NCI-H187 treated with DMSO at 0.1 percent for 48 hours (cell line): ENCODE data around the gene CLSTN3.
A peak's percentile ranks its signal among the peaks of the same experiment; 100 is the strongest.
"Not testable (repeated sequence)": the region's sequence is repeated elsewhere in the genome, so short reads cannot be mapped to it uniquely, and the experiment has no call there.

ENCODE experiments used
- DNase-seq: peaks from one replicate; lab custom pipeline; 2025; lab: John Stamatoyannopoulos, UW

Gene CLSTN3

DNA sequence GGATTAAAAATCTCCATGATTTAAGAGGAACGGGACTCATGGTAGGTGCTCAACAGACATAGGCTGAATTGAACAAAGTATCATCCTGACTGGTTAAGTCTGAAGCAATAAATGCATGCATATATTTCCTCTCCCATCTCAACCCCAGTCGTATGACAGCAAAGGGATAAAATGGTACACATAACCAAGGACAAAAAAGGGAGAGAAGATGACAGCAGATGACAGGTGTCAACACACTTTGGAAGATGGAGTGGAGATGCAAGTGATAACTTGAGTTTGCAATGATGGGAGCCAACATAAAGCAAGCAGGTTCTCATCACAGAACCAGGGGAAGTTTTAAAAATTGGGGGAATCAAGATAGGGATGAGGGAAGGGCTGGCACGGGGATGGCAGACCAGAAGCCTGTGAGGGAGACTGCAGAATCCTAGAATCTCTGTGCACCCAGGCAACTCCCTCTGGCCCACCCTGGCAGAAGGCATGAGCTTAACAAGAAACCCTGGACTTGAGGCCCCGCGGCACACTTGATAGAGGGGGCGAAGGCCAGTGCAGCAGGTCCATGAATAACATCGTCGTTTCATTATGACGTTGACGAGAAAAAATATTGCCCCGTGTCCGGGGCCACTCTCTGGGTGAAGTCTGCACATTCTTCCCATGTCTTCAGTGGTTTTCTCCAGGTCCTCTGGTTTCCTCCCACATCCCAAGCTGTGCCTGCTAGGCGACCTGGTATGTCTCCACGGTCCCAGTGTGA is 26.2 kb upstream of the CLSTN3 start:
- no peak for DNase-seq

DNA sequence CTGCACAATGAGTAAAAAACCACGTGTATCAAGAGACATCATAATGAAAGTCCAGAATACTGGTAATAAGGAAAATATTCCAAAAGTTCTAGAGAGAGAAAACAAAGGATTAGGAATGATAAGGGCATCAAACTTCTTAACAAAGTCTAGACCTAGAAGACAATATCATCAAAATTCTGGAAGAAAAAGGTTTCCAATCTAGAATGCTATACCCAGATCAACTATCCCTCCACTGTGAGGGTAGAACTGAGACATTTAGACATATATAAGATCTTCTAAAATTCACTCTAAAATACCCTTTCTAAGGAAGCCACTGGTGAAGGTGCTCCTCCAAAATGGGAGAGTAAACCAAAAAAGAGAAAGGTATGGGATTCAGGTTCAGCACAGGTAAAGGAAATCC is 24.1 kb upstream of the CLSTN3 start:
- DNase-seq = no peak

DNA sequence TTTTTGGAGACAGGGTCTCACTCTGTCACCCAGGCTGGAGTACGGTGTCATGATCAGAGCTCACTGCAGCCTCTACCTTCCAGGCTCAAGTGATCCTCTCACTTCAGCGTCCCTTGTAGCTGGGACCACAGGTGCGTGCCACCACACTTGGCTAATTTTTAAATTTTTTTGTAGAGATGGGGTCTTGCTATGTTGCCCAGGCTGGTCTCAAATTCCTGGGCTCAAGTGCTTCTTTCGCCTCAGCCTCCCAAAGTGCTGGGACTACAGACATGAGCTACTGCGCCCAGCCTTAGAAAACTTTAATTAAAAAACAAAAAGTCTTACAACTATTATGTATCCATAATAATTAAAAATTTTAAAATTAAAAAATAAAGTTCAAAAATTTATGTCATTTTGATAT is 23.0 kb upstream of the CLSTN3 start:
- not testable (repeated sequence) for DNase-seq

GRCh38 chr12:7107636-7108002 is 22.6 kb upstream of the CLSTN3 start:
- no peak for DNase-seq

DNA sequence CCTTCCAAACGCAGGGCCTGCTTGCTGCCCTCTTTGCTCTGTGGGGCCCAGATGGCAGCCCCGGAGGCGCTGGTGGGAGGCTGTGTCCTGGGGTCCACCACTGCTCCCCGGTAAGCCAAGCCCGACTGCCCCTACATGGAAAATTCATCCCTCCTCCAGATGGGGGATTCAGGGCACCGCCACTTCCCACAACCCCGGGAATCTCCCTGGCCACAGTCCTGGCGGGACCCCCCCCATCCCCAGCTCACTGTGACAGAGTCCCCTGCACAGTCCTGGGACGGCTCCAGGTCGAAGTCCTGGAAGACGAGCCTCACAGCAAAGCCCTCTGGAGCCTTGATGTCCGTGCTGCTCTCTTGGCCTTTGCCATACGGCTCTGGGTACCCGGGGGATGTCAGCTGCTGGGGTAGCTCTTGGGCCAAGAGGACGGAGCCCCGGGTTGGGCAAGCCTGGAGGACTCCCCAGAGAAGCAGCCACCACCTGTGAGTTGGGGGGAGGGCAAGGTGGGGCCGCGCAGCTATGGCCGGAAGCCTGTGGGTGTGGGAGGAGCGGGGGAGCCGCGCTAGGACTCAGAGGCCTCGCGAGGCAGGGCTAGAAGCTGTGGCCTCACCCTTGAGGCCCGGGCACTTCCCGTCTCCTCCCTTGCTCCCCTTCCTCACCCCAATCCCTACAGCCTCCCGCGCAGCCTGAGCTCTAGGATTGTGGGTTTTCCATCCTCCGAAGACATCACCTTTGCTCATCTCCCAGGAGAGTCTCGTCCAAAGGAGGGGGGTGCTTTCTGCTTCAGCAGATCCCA is 22.0 kb upstream of the CLSTN3 start:
- no peak for DNase-seq

- DNase-seq = peak; percentile 14
Measured at GRCh38 chr12:7108796-7109571, 21.2 kb upstream of the CLSTN3 start, which contains the start of gene C1RL. Gene C1RL, minus strand, starts transcription at chr12:7109214. Its CDS starts 34 bp downstream, at chr12:7109180.

- no peak for DNase-seq
Measured at GRCh38 chr12:7109572-7109920, 20.6 kb upstream of the CLSTN3 start.

GRCh38 chr12:7110661-7111060 is 19.5 kb upstream of the CLSTN3 start:
- no peak for DNase-seq

DNA sequence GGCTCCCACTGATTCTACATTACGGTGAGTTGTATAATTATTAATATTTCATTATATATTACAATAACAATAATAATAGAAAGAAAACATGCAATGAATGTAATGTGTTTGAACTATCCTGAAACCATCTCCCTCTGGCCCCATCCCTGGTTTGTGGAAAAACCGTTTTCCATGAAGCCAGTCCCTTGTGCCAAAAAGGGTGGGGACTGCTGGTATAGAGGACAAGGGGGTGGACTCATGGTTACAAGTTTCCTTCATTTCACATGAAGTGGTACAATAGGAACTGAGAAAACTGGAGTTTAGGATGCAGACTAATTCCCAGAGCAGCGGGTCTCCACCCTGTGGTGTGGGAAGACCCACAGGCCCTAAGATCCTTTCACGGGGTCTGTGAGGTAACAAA is 18.1 kb upstream of the CLSTN3 start:
- no peak for DNase-seq

GRCh38 chr12:7113389-7113871 is 16.7 kb upstream of the CLSTN3 start:
- DNase-seq = no peak

GRCh38 chr12:7114008-7114407 is 16.2 kb upstream of the CLSTN3 start:
- no peak for DNase-seq

DNA sequence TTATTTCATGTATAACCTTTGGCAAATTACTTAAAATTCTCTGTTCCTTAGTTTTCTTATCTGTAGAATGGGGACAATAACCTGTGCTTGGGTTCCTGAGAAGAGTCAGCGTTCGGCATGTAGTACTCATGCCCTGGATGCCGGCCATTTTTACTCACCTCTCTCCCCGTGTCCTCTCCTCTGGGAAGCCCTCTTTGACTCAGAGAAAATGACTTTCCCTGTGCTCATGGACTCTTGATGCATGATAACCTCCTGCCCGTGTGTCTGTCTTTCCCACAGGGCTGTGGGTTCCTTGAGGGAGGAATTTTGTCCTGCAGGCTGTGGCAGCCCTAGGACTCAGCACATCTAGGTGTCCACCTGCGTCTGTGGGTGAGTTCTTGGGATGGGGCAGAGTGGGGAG is 15.3 kb upstream of the CLSTN3 start:
- no peak for DNase-seq

DNA sequence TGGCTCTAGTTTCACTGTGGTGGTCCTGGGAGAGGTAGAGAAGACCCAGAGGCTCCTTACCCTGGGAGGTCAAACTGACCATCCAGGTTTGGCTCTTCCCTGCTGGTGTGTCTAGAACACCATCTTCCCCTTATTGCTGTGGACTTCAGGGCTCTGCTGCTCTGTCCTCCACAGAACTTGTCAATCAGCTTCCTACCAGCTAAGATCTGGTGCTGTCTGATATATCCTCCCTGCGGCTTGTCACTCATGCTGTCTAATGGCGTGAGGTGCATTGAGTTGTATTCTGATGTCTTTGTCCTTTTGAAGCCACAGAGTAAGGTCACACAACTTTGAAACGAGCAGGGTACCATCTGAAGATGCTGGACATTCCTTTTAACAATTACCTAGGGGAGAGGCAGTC is 14.0 kb upstream of the CLSTN3 start:
- no peak for DNase-seq

GRCh38 chr12:7116916-7117315 is 13.3 kb upstream of the CLSTN3 start:
- no peak for DNase-seq

DNA sequence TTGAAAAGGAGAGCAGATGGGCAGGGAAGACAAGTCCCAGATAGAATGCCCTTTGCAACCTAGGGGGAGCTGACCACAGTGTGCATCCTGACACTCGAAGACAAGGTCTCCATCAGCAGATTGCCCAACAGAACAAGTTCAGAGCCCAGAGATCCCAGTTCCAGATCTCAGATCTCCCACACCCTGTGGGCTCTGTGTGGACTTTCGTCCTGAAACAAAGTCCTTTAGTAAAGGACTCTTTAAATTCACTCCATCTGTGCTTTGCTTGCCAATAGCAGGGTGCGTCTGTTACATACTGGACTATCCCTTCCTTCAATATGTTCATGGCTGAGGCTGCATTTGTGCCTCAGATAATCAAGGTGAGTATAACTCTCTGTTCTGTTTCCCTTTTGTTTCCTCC is 12.5 kb upstream of the CLSTN3 start:
- no peak for DNase-seq

DNA sequence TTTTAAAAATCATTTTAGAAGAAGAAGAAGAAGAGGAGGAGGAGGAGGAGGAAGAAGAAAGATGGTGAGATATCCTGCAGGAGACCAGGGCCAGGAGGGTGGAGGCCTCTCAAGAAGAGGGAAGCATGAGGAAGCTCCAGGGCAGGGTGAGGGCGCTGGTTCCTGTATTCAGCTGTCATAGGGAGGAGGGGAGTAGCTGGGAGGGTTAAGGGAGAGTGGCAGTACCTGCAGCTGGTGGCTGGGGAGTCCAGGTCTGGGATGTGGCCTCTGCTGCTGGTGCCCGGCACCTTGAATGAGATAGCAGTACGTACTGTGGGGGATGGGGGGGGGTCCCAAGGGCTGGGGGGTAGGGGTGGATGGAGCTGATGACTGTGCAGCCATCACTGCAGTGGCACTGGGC is 11.3 kb upstream of the CLSTN3 start:
- DNase-seq = no peak

- DNase-seq = no peak
Measured at GRCh38 chr12:7120166-7120565, 10.0 kb upstream of the CLSTN3 start.

GRCh38 chr12:7121324-7121723 is 8.8 kb upstream of the CLSTN3 start:
- DNase-seq = no peak

GRCh38 chr12:7122811-7123769 is 7.1 kb upstream of the CLSTN3 start:
- DNase-seq = no peak

DNA sequence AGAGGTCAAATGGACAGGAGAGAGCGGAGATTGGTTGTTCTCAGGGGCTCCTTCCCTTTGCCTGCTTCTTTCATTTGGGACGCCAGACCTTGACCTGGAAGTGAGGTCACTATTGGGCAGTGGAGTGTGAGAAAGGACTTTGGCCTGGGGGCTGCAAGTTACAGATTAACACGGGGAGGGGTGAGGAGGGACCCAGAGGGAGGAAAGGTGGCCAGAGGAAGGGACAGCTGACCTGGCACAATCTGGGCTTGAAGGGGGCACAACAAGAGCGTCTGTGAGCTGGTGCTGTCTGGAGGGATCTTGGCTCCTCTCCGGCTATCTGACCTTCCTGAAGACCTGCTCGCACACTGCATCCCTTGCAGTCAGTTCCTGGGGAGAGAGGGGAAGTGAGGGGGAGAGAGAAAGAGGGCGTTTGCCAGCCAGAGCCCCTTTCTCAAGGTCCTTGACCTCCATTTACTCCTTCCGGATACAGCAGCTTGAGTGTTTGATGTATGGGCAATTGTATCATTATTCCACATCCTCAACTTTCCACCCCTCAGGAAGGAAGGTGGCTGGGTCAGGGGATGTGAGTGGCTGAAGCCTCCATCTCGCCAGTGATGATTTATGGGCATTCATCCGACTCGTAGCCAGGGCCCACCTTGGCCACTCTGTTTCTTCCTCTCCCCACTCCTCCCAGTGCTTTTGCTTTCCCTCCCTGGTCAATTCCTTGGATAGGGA is 6.2 kb upstream of the CLSTN3 start:
- DNase-seq = no peak
